ENCODE measurements around the gene GSDME. TPM values are rescaled to one million over a fixed set of nuclear protein-coding genes. Genes with fewer than 3 reads are reported as not detected.

Gene GSDME
- total and polyA plus RNA-seq, 2 of the 4 experiments (the other 2 are of a cell fraction) = 75.2 to 78.7 TPM

DNA sequence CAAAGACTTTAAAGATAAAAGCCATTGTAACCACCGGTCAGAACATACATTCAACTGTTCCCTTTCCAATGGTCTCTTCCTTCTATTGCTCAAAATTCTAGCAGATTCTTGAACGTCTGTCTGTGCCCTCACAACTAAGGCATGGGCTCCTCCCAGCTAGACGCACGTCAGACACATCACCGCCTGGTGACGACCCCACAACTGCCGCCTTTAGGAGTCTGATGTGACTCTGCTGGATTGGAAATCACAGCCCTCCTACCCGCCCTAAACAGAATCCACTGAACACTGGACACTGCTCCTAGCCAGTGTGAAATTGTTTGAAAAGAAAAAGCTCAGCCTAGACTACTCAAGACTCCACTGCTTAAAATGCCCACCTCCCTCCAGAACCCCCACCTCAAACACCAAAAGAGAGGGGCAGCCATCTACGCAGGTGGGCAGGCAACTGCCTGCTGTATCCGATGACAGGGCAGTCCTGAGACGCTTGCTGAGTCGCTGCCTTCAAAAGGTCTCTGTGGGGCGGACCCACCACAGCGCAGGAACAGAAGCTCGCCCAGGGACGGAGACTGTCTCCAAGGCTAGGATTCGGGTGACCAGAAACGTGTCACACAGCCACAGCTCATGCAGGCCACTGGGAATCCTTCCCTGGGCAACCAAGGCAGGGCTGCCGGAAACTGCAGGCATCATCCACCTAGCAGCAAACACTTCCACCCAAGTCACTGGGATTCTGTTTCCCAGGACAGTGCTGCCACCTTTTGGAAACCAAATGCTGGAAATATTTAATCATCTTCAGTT, 34.7 kb downstream of the GSDME start:
- WGBS, 2 experiments (ENCODE audit: extremely low coverage in 2 of 2, insufficient read length in 1 of 2) = 84% methylated on average over 14 of the region's 19 CpGs; no CpG with 5 or more reads in 1 of the 2 experiments
- Histone ChIP-seq H3K4me3 (ENCODE audit: insufficient read depth, low read depth, low read length) (no peak overlapping the region), H4K8ac (ENCODE audit: low read depth in 2 of 2, low read length in 2 of 2) (no peak overlapping the region), H2AK5ac (ENCODE audit: low read depth, low read length) (no peak overlapping the region), H3K4me2 (ENCODE audit: low read depth, low read length) (no peak overlapping the region), H2AK9ac (replicated peaks; ENCODE audit: low read depth, low read length, poor library complexity) (no peak overlapping the region), H2AFZ (replicated peaks; ENCODE audit: low read length, poor library complexity) (no peak overlapping the region), H4K5ac (ENCODE audit: low read depth, low read length) (no peak overlapping the region), H4K20me1 (ENCODE audit: insufficient read depth, low read length) (no peaks in the 10 kb centered on the region), H3K14ac (replicated peaks; ENCODE audit: low read depth, low read length) (no peak overlapping the region), H3K9ac (ENCODE audit: low read depth, low read length) (no peak overlapping the region), H2BK120ac (ENCODE audit: low read depth, low read length) (no peak overlapping the region), H3K79me1 (ENCODE audit: low read depth in 1 of 2, low read length in 2 of 2) (peaks cover 18 to 48% of the 10 kb centered on the region in 2 experiments), H4K91ac (ENCODE audit: insufficient read depth, low read depth, low read length) (no peak overlapping the region), H3K4me1 (ENCODE audit: control insufficient read depth, insufficient read depth, low read length) (peaks cover 4% of the 10 kb centered on the region; the same call in 1 of the 2 replicates), H2BK5ac (ENCODE audit: low read depth, low read length, poor library complexity, severe bottlenecking) (no peak overlapping the region), H3K18ac (ENCODE audit: low read depth, low read length) (no peak overlapping the region), H3K23ac (ENCODE audit: low read depth, low read length) (no peak overlapping the region; the same call in 1 of the 2 replicates), H3K27ac (ENCODE audit: insufficient read depth, low read length) (no peak overlapping the region), H3K27me3 (ENCODE audit: control insufficient read depth, insufficient read depth, low read length) (no peaks in the 10 kb centered on the region), H3K4ac (ENCODE audit: low read depth, low read length) (no peak overlapping the region), H3K56ac (ENCODE audit: extremely low read depth, insufficient read depth, low read length) (no peak overlapping the region), H3K9me3 (ENCODE audit: control insufficient read depth, insufficient read depth, low read length) (no peaks in the 10 kb centered on the region), H2BK20ac (ENCODE audit: low read depth, low read length) (no peak overlapping the region), H2BK15ac (ENCODE audit: low read depth, low read length) (no peak overlapping the region), H3K36me3 (ENCODE audit: control insufficient read depth, insufficient read depth, low read length) (peaks cover 10% of the 10 kb centered on the region), H3K9me1 (ENCODE audit: insufficient read depth, low read length) (peaks cover 11% of the 10 kb centered on the region; the same call in 1 of the 2 replicates)
- no TSS peak for BruUV-seq (replicated peaks)
- no peak for DNase-seq
- ChIA-PET POLR2A (ENCODE audit: unreplicated experiment) (no interaction called here), CTCF (no interaction called here)
- in situ Hi-C loops (cut with MboI; ENCODE audit: low sequenced_read_pairs) = no loop called here
- no peak for TF ChIP-seq RAD21 (IDR thresholded peaks at IDR 0.05; ENCODE audit: low read length)
- no peak for TF ChIP-seq MXI1 (IDR thresholded peaks at IDR 0.05; ENCODE audit: borderline replicate concordance, low read depth, low read length)
- no peak for TF ChIP-seq MAZ (IDR thresholded peaks at IDR 0.05; ENCODE audit: borderline replicate concordance, low read depth, low read length)
- no peak for TF ChIP-seq RFX5 (IDR thresholded peaks at IDR 0.05; ENCODE audit: low read depth, low read length)
- TF ChIP-seq FOS (IDR thresholded peaks at IDR 0.05; ENCODE audit: low read depth, low read length) = no peak
- TF ChIP-seq NFE2L2 (IDR thresholded peaks at IDR 0.05; ENCODE audit: low read depth, low read length) = no peak
- TF ChIP-seq CEBPB (IDR thresholded peaks at IDR 0.05; ENCODE audit: low read depth, low read length) = no peak
- no peak for TF ChIP-seq CHD1 (IDR thresholded peaks at IDR 0.05; ENCODE audit: low read depth, low read length)
- TF ChIP-seq, protein P1, sequence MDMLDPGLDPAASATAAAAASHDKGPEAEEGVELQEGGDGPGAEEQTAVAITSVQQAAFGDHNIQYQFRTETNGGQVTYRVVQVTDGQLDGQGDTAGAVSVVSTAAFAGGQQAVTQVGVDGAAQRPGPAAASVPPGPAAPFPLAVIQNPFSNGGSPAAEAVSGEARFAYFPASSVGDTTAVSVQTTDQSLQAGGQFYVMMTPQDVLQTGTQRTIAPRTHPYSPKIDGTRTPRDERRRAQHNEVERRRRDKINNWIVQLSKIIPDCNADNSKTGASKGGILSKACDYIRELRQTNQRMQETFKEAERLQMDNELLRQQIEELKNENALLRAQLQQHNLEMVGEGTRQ (IDR thresholded peaks at IDR 0.05; ENCODE audit: low read depth, low read length) = no peak
- dilution Hi-C loops (cut with HindIII; ENCODE audit: low sequenced_read_pairs, unreplicated experiment) = no loop called here
- intact Hi-C loops (cut with micrococcal nuclease) = no loop called here
- no peak for ATAC-seq (ENCODE audit: low read depth)
